ENCODE results near the gene SPRY1.
A peak's percentile ranks its signal among the peaks of the same experiment; 100 is the strongest.

The SPRY1 gene

DNA sequence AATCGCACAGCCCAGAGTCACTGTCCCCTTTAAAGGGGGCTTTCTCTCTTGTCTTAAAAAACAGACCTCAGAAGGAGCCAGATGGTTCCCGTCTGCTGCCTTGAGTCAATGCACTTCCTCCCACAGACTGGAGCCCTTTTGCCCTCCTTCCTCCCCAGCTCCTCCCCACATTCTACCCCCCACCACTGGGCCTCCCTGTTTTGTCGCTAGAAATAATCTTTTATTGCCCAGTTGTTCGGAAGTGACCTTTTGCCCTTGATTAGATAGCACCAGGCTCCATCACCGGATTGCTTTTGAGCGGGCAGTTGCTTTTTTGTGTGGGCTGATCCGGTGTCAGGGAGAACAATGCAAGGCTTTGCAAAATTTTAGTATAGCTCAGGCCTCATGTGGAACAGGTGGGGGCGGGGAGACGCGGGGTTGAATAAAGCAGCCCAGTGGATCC lies 47.7 kb downstream of the SPRY1 start:
- peak in 1 of 3 experiments; percentile 21 for DNase-seq (ENCODE audit: low read depth in 3 of 3)

DNA sequence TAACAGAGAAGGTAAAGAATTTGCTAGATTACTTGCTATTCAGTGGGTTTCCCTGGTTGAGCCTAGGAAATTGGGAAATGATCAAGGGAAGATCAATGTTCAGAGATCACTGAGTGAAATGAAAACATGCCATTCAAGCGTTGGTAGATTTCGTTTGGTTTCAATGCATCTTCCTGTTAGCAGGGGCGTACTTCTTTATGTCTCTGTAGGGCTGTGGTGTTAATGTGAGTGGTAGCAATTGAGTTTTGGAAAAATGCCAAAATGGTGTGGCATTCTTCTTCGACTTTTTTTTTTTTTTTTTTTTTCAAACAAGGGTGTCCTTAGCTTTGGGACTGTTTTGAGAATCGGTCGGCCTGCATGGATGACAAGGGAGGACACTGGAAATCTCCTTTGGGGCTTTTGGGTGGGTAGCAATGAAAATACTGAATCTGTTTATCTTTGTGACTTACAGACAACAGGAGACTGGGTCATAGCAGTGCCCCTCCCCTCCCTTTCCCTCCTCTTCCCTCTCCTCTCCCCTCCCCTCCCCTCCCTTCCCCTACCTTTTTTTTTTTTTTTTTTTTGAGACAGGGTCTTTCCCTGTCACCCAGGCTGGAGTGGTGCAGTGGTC lies 50.4 kb downstream of the SPRY1 start:
- DNase-seq (ENCODE audit: low read depth in 3 of 3) = no peak

DNA sequence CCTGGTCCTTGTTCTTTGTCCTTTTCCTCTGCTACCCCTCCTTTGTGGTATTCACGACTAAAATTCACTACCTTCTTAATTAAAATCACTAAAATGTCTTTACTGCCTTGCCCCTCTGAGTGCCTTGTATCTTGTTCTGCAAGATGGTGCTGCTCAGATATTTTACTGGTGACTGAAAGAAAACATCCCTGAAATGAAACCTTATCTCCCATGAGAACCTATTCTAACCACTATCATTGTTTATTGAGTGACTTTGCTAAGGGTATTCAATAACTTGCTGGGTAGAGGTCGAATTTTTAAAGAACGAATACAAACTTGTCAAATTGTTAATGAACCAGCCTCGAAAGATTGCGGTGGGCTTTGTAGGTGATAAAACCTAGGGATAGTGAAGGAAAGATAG lies 52.8 kb downstream of the SPRY1 start:
- no peak for DNase-seq (ENCODE audit: low read depth in 3 of 3)

DNA sequence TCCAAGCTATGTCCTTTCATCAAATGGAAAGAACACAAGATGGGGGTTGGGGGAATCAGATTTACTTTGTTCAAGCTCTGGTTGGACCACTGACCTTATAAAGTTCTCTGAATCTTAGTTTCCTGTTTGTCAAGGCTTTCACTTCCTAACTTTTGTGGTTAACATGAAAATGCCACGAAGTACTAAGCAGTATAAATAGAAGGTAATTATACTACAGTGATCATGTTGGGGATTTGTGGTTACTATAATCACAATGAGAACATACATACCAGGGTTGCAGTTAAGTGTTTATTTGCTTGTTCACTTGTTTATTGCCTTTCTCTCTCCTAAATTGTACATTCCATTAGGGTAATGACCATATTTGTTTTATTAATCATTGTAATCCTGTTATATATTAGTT lies 53.2 kb downstream of the SPRY1 start:
- no peak for DNase-seq (ENCODE audit: low read depth in 3 of 3)

- DNase-seq (ENCODE audit: low read depth in 3 of 3) = no peak
Observed at GRCh38 chr4:123450393-123450792, 53.8 kb downstream of the SPRY1 start.

- no peak for DNase-seq (ENCODE audit: low read depth in 3 of 3)
Observed at GRCh38 chr4:123452616-123453015, 56.0 kb downstream of the SPRY1 start.

GRCh38 chr4:123453061-123453680 lies 56.6 kb downstream of the SPRY1 start:
- DNase-seq (ENCODE audit: low read depth in 3 of 3) = no peak
